ENCODE measurements around the gene HPS1. TPM values are rescaled to one million over a fixed set of nuclear protein-coding genes. Genes with fewer than 3 reads are reported as not detected.

Gene HPS1
- total RNA-seq, 1 experiment from 2014 or later, result 38.0 TPM

- DNase-seq, result no peak
- Histone ChIP-seq H3K36me3 (replicated peaks; ENCODE audit: control insufficient read depth, insufficient read depth, low read length) (peaks cover 10% of the 10 kb centered on the region), H3K4me3 (ENCODE audit: insufficient read depth, low read depth, low read length) (no peak overlapping the region), H3K27me3 (ENCODE audit: control insufficient read depth, insufficient read depth, low read length) (no peaks in the 10 kb centered on the region)
Measured at GRCh38 chr10:98430427-98430826, 16.3 kb downstream of the HPS1 start.

GRCh38 chr10:98429320-98430072 lies 17.2 kb downstream of the HPS1 start:
- Histone ChIP-seq H3K27me3 (ENCODE audit: control insufficient read depth, insufficient read depth, low read length) (no peaks in the 10 kb centered on the region), H3K36me3 (replicated peaks; ENCODE audit: control insufficient read depth, insufficient read depth, low read length) (peaks cover 5% of the 10 kb centered on the region), H3K4me3 (ENCODE audit: insufficient read depth, low read depth, low read length) (no peak overlapping the region)
- DNase-seq, result no peak

GRCh38 chr10:98427011-98427515 lies 19.7 kb downstream of the HPS1 start:
- Histone ChIP-seq H3K36me3 (replicated peaks; ENCODE audit: control insufficient read depth, insufficient read depth, low read length) (peaks cover 5% of the 10 kb centered on the region), H3K27me3 (ENCODE audit: control insufficient read depth, insufficient read depth, low read length) (no peaks in the 10 kb centered on the region), H3K4me3 (ENCODE audit: insufficient read depth, low read depth, low read length) (no peak overlapping the region)
- DNase-seq, result peak; percentile 40

- Histone ChIP-seq H3K36me3 (replicated peaks; ENCODE audit: control insufficient read depth, insufficient read depth, low read length) (peaks cover 2% of the 10 kb centered on the region), H3K4me3 (ENCODE audit: insufficient read depth, low read depth, low read length) (no peak overlapping the region), H3K27me3 (ENCODE audit: control insufficient read depth, insufficient read depth, low read length) (no peaks in the 10 kb centered on the region)
- DNase-seq, result peak; percentile 94
Measured at GRCh38 chr10:98425511-98426352, 21.0 kb downstream of the HPS1 start.

- DNase-seq, result peak; percentile 36
- no peaks in the 10 kb centered on the region for H3K27me3 ChIP-seq (ENCODE audit: control insufficient read depth, insufficient read depth, low read length)
- H3K4me3 ChIP-seq (ENCODE audit: insufficient read depth, low read depth, low read length), result no peak overlapping the region
- H3K36me3 ChIP-seq (replicated peaks; ENCODE audit: control insufficient read depth, insufficient read depth, low read length), result peaks cover 2% of the 10 kb centered on the region; the same call in 1 of the 2 replicates
Measured at GRCh38 chr10:98424295-98425254, 22.2 kb downstream of the HPS1 start.

GRCh38 chr10:98423691-98424120 lies 23.0 kb downstream of the HPS1 start:
- Histone ChIP-seq H3K4me3 (ENCODE audit: insufficient read depth, low read depth, low read length) (no peak overlapping the region), H3K36me3 (replicated peaks; ENCODE audit: control insufficient read depth, insufficient read depth, low read length) (no peaks in the 10 kb centered on the region), H3K27me3 (ENCODE audit: control insufficient read depth, insufficient read depth, low read length) (no peaks in the 10 kb centered on the region)
- peak; percentile 90 for DNase-seq

- H3K4me3 ChIP-seq (ENCODE audit: insufficient read depth, low read depth, low read length), result no peak overlapping the region
- no peaks in the 10 kb centered on the region for H3K27me3 ChIP-seq (ENCODE audit: control insufficient read depth, insufficient read depth, low read length)
- no peaks in the 10 kb centered on the region for H3K36me3 ChIP-seq (replicated peaks; ENCODE audit: control insufficient read depth, insufficient read depth, low read length)
- peak; percentile 38 for DNase-seq
Measured at GRCh38 chr10:98422182-98422581, 24.6 kb downstream of the HPS1 start.

GRCh38 chr10:98420786-98421185 lies 25.9 kb downstream of the HPS1 start:
- Histone ChIP-seq H3K36me3 (replicated peaks; ENCODE audit: control insufficient read depth, insufficient read depth, low read length) (no peaks in the 10 kb centered on the region), H3K27me3 (ENCODE audit: control insufficient read depth, insufficient read depth, low read length) (no peaks in the 10 kb centered on the region)
- no peak for DNase-seq

GRCh38 chr10:98419469-98420261 lies 27.1 kb downstream of the HPS1 start:
- no peak overlapping the region for H3K4me3 ChIP-seq (ENCODE audit: insufficient read depth, low read depth, low read length)
- DNase-seq, result no peak
- no peaks in the 10 kb centered on the region for H3K27me3 ChIP-seq (ENCODE audit: control insufficient read depth, insufficient read depth, low read length)
- H3K36me3 ChIP-seq (replicated peaks; ENCODE audit: control insufficient read depth, insufficient read depth, low read length), result no peaks in the 10 kb centered on the region

More at GRCh38 chr10:98420786-98421185, 25.9 kb downstream of the HPS1 start:
- no peak overlapping the region for H3K4me3 ChIP-seq (ENCODE audit: insufficient read depth, low read depth, low read length)

GRCh38 chr10:98418665-98419468 lies 27.9 kb downstream of the HPS1 start:
- H3K36me3 ChIP-seq (replicated peaks; ENCODE audit: control insufficient read depth, insufficient read depth, low read length), result no peaks in the 10 kb centered on the region
- H3K4me3 ChIP-seq (ENCODE audit: insufficient read depth, low read depth, low read length), result no peak overlapping the region
- H3K27me3 ChIP-seq (ENCODE audit: control insufficient read depth, insufficient read depth, low read length), result no peaks in the 10 kb centered on the region
- DNase-seq, result no peak

- no peak for DNase-seq
- Histone ChIP-seq H3K36me3 (replicated peaks; ENCODE audit: control insufficient read depth, insufficient read depth, low read length) (no peaks in the 10 kb centered on the region), H3K4me3 (ENCODE audit: insufficient read depth, low read depth, low read length) (no peak overlapping the region), H3K27me3 (ENCODE audit: control insufficient read depth, insufficient read depth, low read length) (no peaks in the 10 kb centered on the region)
Measured at GRCh38 chr10:98417973-98418664, 28.6 kb downstream of the HPS1 start.

GRCh38 chr10:98417481-98417959 lies 29.2 kb downstream of the HPS1 start:
- Histone ChIP-seq H3K36me3 (replicated peaks; ENCODE audit: control insufficient read depth, insufficient read depth, low read length) (no peaks in the 10 kb centered on the region), H3K4me3 (ENCODE audit: insufficient read depth, low read depth, low read length) (no peak overlapping the region), H3K27me3 (ENCODE audit: control insufficient read depth, insufficient read depth, low read length) (no peaks in the 10 kb centered on the region)
- no peak for DNase-seq
